SH-SY5Y (cell line): ENCODE measurements around the gene HPCAL1.

ENCODE experiments used
- GATA2 ChIP-seq: IDR thresholded peaks from 2 replicates; pipeline ENCODE4 v1.6.1; 2011; ENCODE audit warnings: mild to moderate bottlenecking, low read depth, low read length
- GATA3 ChIP-seq: IDR thresholded peaks from 2 replicates; pipeline ENCODE4 v1.6.1; 2011; ENCODE audit warnings: low read depth, mild to moderate bottlenecking, low read length, moderate library complexity

Gene HPCAL1

GRCh38 chr2:10285556-10286198 is 17.0 kb upstream of the HPCAL1 start:
- TF ChIP-seq GATA3 (no peak), GATA2 (no peak)

- TF ChIP-seq GATA3 (no peak), GATA2 (peak; percentile 21; the same call in 1 of the 2 replicates)
Measured at GRCh38 chr2:10286216-10287037, 16.3 kb upstream of the HPCAL1 start.

- no peak for TF ChIP-seq GATA2
- no peak for TF ChIP-seq GATA3
Measured at GRCh38 chr2:10287761-10288160, 14.9 kb upstream of the HPCAL1 start.

- TF ChIP-seq GATA3 (no peak), GATA2 (no peak)
Measured at GRCh38 chr2:10288606-10289005, 14.1 kb upstream of the HPCAL1 start.

GRCh38 chr2:10289352-10289751 is 13.4 kb upstream of the HPCAL1 start:
- TF ChIP-seq GATA3 (no peak), GATA2 (no peak)

- TF ChIP-seq GATA2: no peak
- no peak for TF ChIP-seq GATA3
Measured at GRCh38 chr2:10289891-10290290, 12.8 kb upstream of the HPCAL1 start.

GRCh38 chr2:10292033-10292432 is 10.7 kb upstream of the HPCAL1 start:
- no peak for TF ChIP-seq GATA3
- no peak for TF ChIP-seq GATA2

- TF ChIP-seq GATA2: no peak
- TF ChIP-seq GATA3: no peak
Measured at GRCh38 chr2:10293603-10294002, 9.1 kb upstream of the HPCAL1 start.

GRCh38 chr2:10294077-10294476 is 8.6 kb upstream of the HPCAL1 start:
- TF ChIP-seq GATA3 (no peak), GATA2 (no peak)

- TF ChIP-seq GATA3 (no peak), GATA2 (no peak)
Measured at GRCh38 chr2:10296142-10296541, 6.6 kb upstream of the HPCAL1 start.

- TF ChIP-seq GATA3 (no peak), GATA2 (no peak; the same call in 1 of the 2 replicates)
Measured at GRCh38 chr2:10297191-10297830, 5.4 kb upstream of the HPCAL1 start.

GRCh38 chr2:10297959-10298531 is 4.7 kb upstream of the HPCAL1 start:
- TF ChIP-seq GATA2 (peak; percentile 7; the same call in 1 of the 2 replicates), GATA3 (no peak)

- TF ChIP-seq GATA2 (no peak), GATA3 (no peak)
Measured at GRCh38 chr2:10300328-10300920, 2.3 kb upstream of the HPCAL1 start.
